H9 (cell line): ENCODE measurements around the gene LRRFIP1. TPM values are rescaled to one million over a fixed set of nuclear protein-coding genes. Genes with fewer than 3 reads are reported as not detected.

Experiments used
- DNase-seq: peaks from one replicate; pipeline ENCODE4 v3.0.0-alpha.2; 2017
- H2AFZ ChIP-seq: one replicate; pipeline ENCODE4 v1.6.1; 2013; ENCODE audit warnings: mild to moderate bottlenecking, low read length, control low read depth, moderate library complexity
- H2AK5ac ChIP-seq: 2 replicates; pipeline ENCODE4 v1.6.1; 2013; ENCODE audit warnings: low read length, control low read depth, mixed read lengths; ENCODE audit not compliant: insufficient read length
- H2BK120ac ChIP-seq: one replicate; pipeline ENCODE4 v1.6.1; 2013; ENCODE audit warnings: low read depth, mild to moderate bottlenecking, low read length, control low read depth, inconsistent platforms; ENCODE audit not compliant: poor library complexity, severe bottlenecking
- H2BK12ac ChIP-seq: 2 replicates; pipeline ENCODE4 v1.6.1; 2013; ENCODE audit warnings: low read length, control low read depth, mixed read lengths, low read depth; ENCODE audit not compliant: insufficient read length
- H2BK15ac ChIP-seq: 2 replicates; pipeline ENCODE4 v1.6.1; 2013; ENCODE audit warnings: low read depth, low read length, control low read depth
- H2BK20ac ChIP-seq: one replicate; pipeline ENCODE4 v1.6.1; 2013; ENCODE audit warnings: low read depth, mild to moderate bottlenecking, low read length, control low read depth, inconsistent platforms; ENCODE audit not compliant: poor library complexity, severe bottlenecking
- H2BK5ac ChIP-seq: 2 replicates; pipeline ENCODE4 v1.6.1; 2013; ENCODE audit warnings: low read length, control low read depth, mixed read lengths; ENCODE audit not compliant: insufficient read length
- H3K14ac ChIP-seq: 2 replicates; pipeline ENCODE4 v1.6.1; 2013; ENCODE audit warnings: low read length, control low read depth; ENCODE audit not compliant: insufficient read depth
- H3K18ac ChIP-seq: 2 replicates; pipeline ENCODE4 v1.6.1; 2013; ENCODE audit warnings: low read depth, mild to moderate bottlenecking, mixed read lengths, low read length, control low read depth; ENCODE audit not compliant: insufficient read length
- H3K23ac ChIP-seq: 2 replicates; pipeline ENCODE4 v1.6.1; 2013; ENCODE audit warnings: low read length, control low read depth, mixed read lengths, low read depth; ENCODE audit not compliant: insufficient read length
- H3K23me2 ChIP-seq: 2 replicates; pipeline ENCODE4 v1.6.1; 2013; ENCODE audit warnings: low read depth, mild to moderate bottlenecking, mixed read lengths, low read length, control low read depth; ENCODE audit not compliant: insufficient read length, poor library complexity, severe bottlenecking
- H3K27ac ChIP-seq: 2 replicates; pipeline ENCODE4 v1.5.1; 2013; ENCODE audit warnings: low read length, control low read depth, mixed read lengths, low read depth; ENCODE audit not compliant: insufficient read length
- H3K27me3 ChIP-seq: 2 replicates; pipeline ENCODE4 v1.6.1; 2013; ENCODE audit warnings: low read length, control low read depth, inconsistent platforms; ENCODE audit not compliant: insufficient read depth
- H3K4ac ChIP-seq: 2 replicates; pipeline ENCODE4 v1.6.1; 2013; ENCODE audit warnings: low read depth, mild to moderate bottlenecking, control low read depth, inconsistent platforms, low read length, moderate library complexity
- H3K4me1 ChIP-seq: 2 replicates; pipeline ENCODE4 v1.6.1; 2013; ENCODE audit warnings: low read length, control low read depth, inconsistent platforms; ENCODE audit not compliant: insufficient read depth
- H3K4me2 ChIP-seq: 2 replicates; pipeline ENCODE4 v1.6.1; 2013; ENCODE audit warnings: low read length, control low read depth, mixed read lengths; ENCODE audit not compliant: insufficient read length, insufficient read depth
- H3K56ac ChIP-seq: 2 replicates; pipeline ENCODE4 v1.6.1; 2013; ENCODE audit warnings: low read depth, mild to moderate bottlenecking, mixed read lengths, low read length, control low read depth; ENCODE audit not compliant: insufficient read length
- H3K79me1 ChIP-seq: 2 replicates; pipeline ENCODE4 v1.6.1; 2013; ENCODE audit warnings: low read depth, mild to moderate bottlenecking, moderate library complexity, low read length, control low read depth, inconsistent platforms; ENCODE audit not compliant: insufficient read depth, poor library complexity, severe bottlenecking
- H3K79me2 ChIP-seq: 2 replicates; pipeline ENCODE4 v1.6.1; 2013; ENCODE audit warnings: low read length, control low read depth, inconsistent platforms; ENCODE audit not compliant: insufficient read depth
- H3K9ac ChIP-seq: 2 replicates; pipeline ENCODE4 v1.6.1; 2013; ENCODE audit warnings: low read length, control low read depth, mixed read lengths; ENCODE audit not compliant: insufficient read length; ENCODE audit errors: extremely low read depth
- H3K9me3 ChIP-seq: one replicate; pipeline ENCODE4 v1.6.1; 2013; ENCODE audit warnings: low read depth, low read length, inconsistent platforms; ENCODE audit not compliant: control insufficient read depth
- H3T11ph ChIP-seq: one replicate; pipeline ENCODE4 v1.6.1; 2013; ENCODE audit warnings: mild to moderate bottlenecking, low read length, control low read depth, inconsistent platforms
- H4K20me1 ChIP-seq: one replicate; pipeline ENCODE4 v1.6.1; 2013; ENCODE audit not compliant: control insufficient read depth, insufficient read length, insufficient read depth
- H4K5ac ChIP-seq: 2 replicates; pipeline ENCODE4 v1.6.1; 2013; ENCODE audit warnings: low read depth, mild to moderate bottlenecking, mixed read lengths, low read length, control low read depth; ENCODE audit not compliant: insufficient read length
- H4K8ac ChIP-seq: replicated peaks from 2 replicates; pipeline ENCODE4 v1.6.1; 2013; ENCODE audit warnings: low read length, control low read depth, mixed read lengths, low read depth; ENCODE audit not compliant: insufficient read length
- H4K91ac ChIP-seq: 2 replicates; pipeline ENCODE4 v1.6.1; 2013; ENCODE audit warnings: low read depth, mild to moderate bottlenecking, moderate library complexity, mixed read lengths, low read length, control low read depth; ENCODE audit not compliant: insufficient read length
- H3K27ac Mint-ChIP-seq, 3 experiments: 2 replicates in 2 of 3; 3 replicates in 1 of 3; pipeline ENCODE4 v1.8.0; 2020 to 2021; ENCODE audit warnings: mixed read lengths in 3 of 3, mild to moderate bottlenecking in 1 of 3, moderate library complexity in 1 of 3
- H3K27me3 Mint-ChIP-seq: 2 replicates; pipeline ENCODE4 v1.8.0; 2021; ENCODE audit warnings: low read depth, mild to moderate bottlenecking, moderate library complexity, mixed read lengths
- H3K36me3 Mint-ChIP-seq, 3 experiments: 2 replicates in 2 of 3; 3 replicates in 1 of 3; pipeline ENCODE4 v1.8.0; 2020 to 2021; ENCODE audit warnings: low read depth in 3 of 3, mixed read lengths in 3 of 3; ENCODE audit not compliant: insufficient read depth in 1 of 3
- H3K4me1 Mint-ChIP-seq, 2 experiments: 2 replicates each; pipeline ENCODE4 v1.8.0; 2020; ENCODE audit warnings: mixed read lengths in 2 of 2
- H3K4me3 Mint-ChIP-seq, 2 experiments: 2 replicates in 1 of 2; 3 replicates in 1 of 2; pipeline ENCODE4 v1.8.0; 2020 to 2021; ENCODE audit warnings: mild to moderate bottlenecking in 2 of 2, mixed read lengths in 2 of 2, moderate library complexity in 1 of 2
- H3K9me3 Mint-ChIP-seq, 2 experiments: 2 replicates in 1 of 2; 3 replicates in 1 of 2; pipeline ENCODE4 v1.8.0; 2020; ENCODE audit warnings: mild to moderate bottlenecking in 2 of 2, mixed read lengths in 2 of 2, moderate library complexity in 1 of 2
- CTCF ChIP-seq: fragments of 200-600 bp; sonication (generic); conservative IDR thresholded peaks from 3 replicates; pipeline ENCODE4 v1.8.0; 2021; ENCODE audit warnings: antibody characterized with exemption, mild to moderate bottlenecking
- WGBS: extraction: QIAGEN DNeasy Blood & Tissue Kit; methylation state at CpG from one replicate; pipeline ENCODE4 v1.1.7; 2013; ENCODE audit warnings: missing lambda C conversion rate, low lambda C conversion rate, mixed read lengths; ENCODE audit not compliant: insufficient read length; ENCODE audit errors: extremely low coverage; 5-methylcytosine and 5-hydroxymethylcytosine counted together
- total RNA-seq: library from RNA; stranded (reverse); gene quantifications from 2 replicates; pipeline ENCODE4 v1.2.1, GENCODE V29; 2021

Gene LRRFIP1
- total RNA-seq, 1 experiment from 2014 or later, result 38.5 TPM

- Mint-ChIP-seq H3K27ac (no peak overlapping the region), H3K36me3 (peaks cover 0 to 4% (median 0%) of the 10 kb centered on the region in 3 experiments; a peak in 1 of 7 replicates), H3K4me3 (no peak overlapping the region), H3K27me3 (peaks cover 1% of the 10 kb centered on the region), H3K4me1 (peaks cover 38 to 43% of the 10 kb centered on the region in 2 experiments), H3K9me3 (no peaks in the 10 kb centered on the region; a peak in 2 of 5 replicates)
- Histone ChIP-seq H3K4ac (no peak overlapping the region), H3K79me1 (no peaks in the 10 kb centered on the region), H3K9me3 (no peaks in the 10 kb centered on the region), H3K4me1 (peaks cover 23% of the 10 kb centered on the region), H2BK20ac (no peak overlapping the region), H4K91ac (no peak overlapping the region), H3K23me2 (no peaks in the 10 kb centered on the region), H2AK5ac (no peak overlapping the region), H4K20me1 (no peaks in the 10 kb centered on the region), H2BK15ac (no peak overlapping the region), H2AFZ (no peak overlapping the region), H4K8ac (no peak overlapping the region), H3K18ac (no peak overlapping the region), H3K27me3 (no peaks in the 10 kb centered on the region), H3K9ac (no peak overlapping the region), H3K56ac (no peak overlapping the region), H3K79me2 (no peaks in the 10 kb centered on the region), H2BK12ac (no peak overlapping the region), H2BK5ac (no peak overlapping the region), H2BK120ac (no peak overlapping the region), H3K23ac (no peak overlapping the region), H3K27ac (no peak overlapping the region), H4K5ac (no peak overlapping the region), H3T11ph (no peak overlapping the region), H3K4me2 (no peak overlapping the region), H3K14ac (no peak overlapping the region)
- no CpG with 5 or more reads among the region's 4 CpGs for WGBS
- no peak for TF ChIP-seq CTCF
- DNase-seq, result no peak
These were observed 9.8 kb upstream of the LRRFIP1 start for GRCh38 chr2:237617587-237617982.
